Adrenal gland (tissue), 12 donors: Measurements from ENCODE around the gene KLK6. TPM values are rescaled to one million over a fixed set of nuclear protein-coding genes. Genes with fewer than 3 reads are reported as not detected.

Experiments used
- DNase-seq, 7 donors: peaks; one replicate each; pipeline ENCODE4 v3.0.0-alpha.2; 2019 to 2020
- H3K27ac ChIP-seq, 5 donors: fragments of 200-600 bp; sonication (generic) in 4 of 5; 1 replicate in 3 of 5; 2 replicates in 2 of 5; pipeline versions ENCODE4 v1.5.1 to v1.8.0; 2016 to 2020; ENCODE audit warnings: mild to moderate bottlenecking in 1 of 5
- H3K27me3 ChIP-seq: fragments of 200-600 bp; 2 replicates; pipeline ENCODE4 v1.8.0; 2021
- H3K36me3 ChIP-seq, 2 donors: fragments of 200-600 bp; replicated peaks in 1 of 2; 1 replicate in 1 of 2; 2 replicates in 1 of 2; pipeline versions ENCODE4 v1.5.1 to v1.8.0; 2018 to 2022
- H3K4me1 ChIP-seq, 2 donors: fragments of 200-600 bp; replicated peaks in 1 of 2; 1 replicate in 1 of 2; 2 replicates in 1 of 2; pipeline versions ENCODE4 v1.5.1 to v1.8.0; 2018 to 2021
- H3K4me3 ChIP-seq, 4 donors: fragments of 200-600 bp; sonication (generic) in 3 of 4; one replicate each; pipeline ENCODE4 v1.5.1; 2016 to 2018
- H3K9me3 ChIP-seq, 3 donors: fragments of 200-600 bp; sonication (generic) in 1 of 3; replicated peaks in 1 of 3; 1 replicate in 2 of 3; 2 replicates in 1 of 3; pipeline versions ENCODE4 v1.5.1 to v1.8.0; 2016 to 2021
- POLR2A ChIP-seq, 2 donors: fragments of 450-650 bp; IDR thresholded peaks; one replicate each; pipeline ENCODE4 v1.6.1; 2017; ENCODE audit warnings: antibody characterized with exemption in 2 of 2, mild to moderate bottlenecking in 2 of 2, moderate library complexity in 1 of 2
- WGBS, 4 donors: extraction: QIAGEN DNeasy Blood & Tissue Kit in 2 of 4; methylation state at CpG; one replicate each; pipeline versions ENCODE4 v1.1.5 to v1.1.7; 2013 to 2017; 5-methylcytosine and 5-hydroxymethylcytosine counted together
- intact Hi-C, 2 donors: fragments of 100-400 bp; cut with DNase I; formaldehyde crosslinking; loops; one replicate each; pipeline versions ENCODE4 v1.14.1 to v1.15.0; 2022 to 2023
- polyA plus RNA-seq, 3 donors: library from polyadenylated mRNA; stranded (reverse); fragments of 200-250 nt in 2 of 3; fragments of 350-450 nt in 1 of 3; fragmentation: Illumina TruSeq in 1 of 3; extraction: RNeasy Lipid Tissue Mini Kit (QIAGEN cat#74804) in 1 of 3; gene quantifications; one replicate each; pipeline ENCODE4 v1.2.3, GENCODE V29; 2013 to 2014
- total RNA-seq, 9 donors: library from RNA; depleted of rRNA in 4 of 9; stranded (reverse); fragments of >200 nt in 4 of 9; fragments of 120-200 nt in 1 of 9; fragmentation: NEBNext Ultra II Directional in 1 of 9; extraction: Animal tissue kit (Norgen Biotek cat#: 25700) in 1 of 9; gene quantifications; one replicate each; pipeline versions ENCODE4 v1.1.0 to v1.2.4, GENCODE V29; 2013 to 2023
- TF ChIP-seq, protein P1 (sequence below), 6 experiments: fragments of 450-650 bp in 4 of 6; fragments of 200-600 bp in 2 of 6; sonication (generic) in 1 of 6; IDR thresholded peaks; 1 replicate in 5 of 6; 2 replicates in 1 of 6; pipeline versions ENCODE4 v1.5.1 to v1.8.0; 2016 to 2021; ENCODE audit warnings: antibody characterized with exemption in 6 of 6, mild to moderate bottlenecking in 2 of 6, moderate library complexity in 1 of 6
- donor health status: healthy with polysubstance abuse.
- donor health status: Bipolar disorder and iron deficiency.
- donor health status: DM: yes; HTN: yes; CAD: no.
- donor health status: DM: no; HTN: no; CAD: no.
- donor health status: DM: no; HTN: no; CAD: no.
- donor health status: DM: yes; HTN: yes; CAD: no.

Gene KLK6
- total and polyA plus RNA-seq, 12 donors = not detected

DNA sequence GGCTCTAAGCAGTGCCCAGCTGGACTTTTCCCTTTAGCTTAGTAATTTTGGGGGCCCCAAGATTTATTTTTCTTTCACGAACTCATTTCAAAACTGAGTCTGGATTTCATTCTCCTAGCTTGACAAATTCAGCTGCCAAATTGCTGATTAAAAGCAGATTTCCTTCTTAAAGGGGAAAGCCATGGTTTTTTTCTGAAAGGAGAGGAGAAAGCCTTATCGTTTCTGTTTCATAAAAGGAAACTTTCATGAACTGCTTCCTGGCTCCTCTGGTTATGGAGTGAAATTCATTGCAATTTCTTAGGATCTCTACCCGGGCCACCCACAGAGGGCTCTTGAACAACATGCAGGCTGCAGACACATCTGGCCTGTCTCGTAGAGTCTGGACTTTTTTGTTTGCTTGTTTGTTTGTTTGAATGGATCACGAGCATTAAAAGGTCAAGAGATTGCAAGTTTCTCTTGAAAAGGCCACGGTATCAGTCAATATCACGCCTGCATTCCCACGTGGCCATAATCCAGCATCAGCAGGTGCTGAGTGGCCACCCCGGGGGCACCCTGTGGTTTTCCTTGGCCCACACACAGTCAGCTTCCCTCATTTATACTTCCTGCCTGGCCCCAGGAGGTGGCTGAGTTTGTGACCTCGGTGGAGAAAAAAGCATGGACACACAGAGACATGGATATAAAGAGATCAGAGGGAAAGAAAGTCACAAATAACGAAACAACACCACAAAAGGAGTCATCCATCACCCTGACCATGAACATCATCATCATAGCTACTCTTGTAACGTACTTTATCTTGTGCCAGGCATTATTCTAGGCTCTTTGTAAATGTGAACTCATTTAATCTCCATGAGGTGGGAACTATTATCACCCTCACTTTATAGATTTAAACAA lies 47.7 kb downstream of the KLK6 start:
- intact Hi-C loops = loop anchor here (5.0 to 10.0 kb wide), 4 partner anchors 114 to 207 kb away; partner anchors contain the start of gene SHANK1 (in 1 of the 2)
- H3K36me3 ChIP-seq = no peaks in the 10 kb centered on the region
- H3K4me1 ChIP-seq = peaks cover 0 to 10% of the 10 kb centered on the region in 2 donors
- no peak for DNase-seq
- no peaks in the 10 kb centered on the region for H3K27me3 ChIP-seq
- H3K9me3 ChIP-seq = no peaks in the 10 kb centered on the region
- H3K27ac ChIP-seq = no peak overlapping the region
- H3K4me3 ChIP-seq = no peak overlapping the region
- WGBS, 4 donors = 7 to 15% (median 8%) methylated on average over 11 to 12 of the region's 12 CpGs
- TF ChIP-seq, protein P1, sequence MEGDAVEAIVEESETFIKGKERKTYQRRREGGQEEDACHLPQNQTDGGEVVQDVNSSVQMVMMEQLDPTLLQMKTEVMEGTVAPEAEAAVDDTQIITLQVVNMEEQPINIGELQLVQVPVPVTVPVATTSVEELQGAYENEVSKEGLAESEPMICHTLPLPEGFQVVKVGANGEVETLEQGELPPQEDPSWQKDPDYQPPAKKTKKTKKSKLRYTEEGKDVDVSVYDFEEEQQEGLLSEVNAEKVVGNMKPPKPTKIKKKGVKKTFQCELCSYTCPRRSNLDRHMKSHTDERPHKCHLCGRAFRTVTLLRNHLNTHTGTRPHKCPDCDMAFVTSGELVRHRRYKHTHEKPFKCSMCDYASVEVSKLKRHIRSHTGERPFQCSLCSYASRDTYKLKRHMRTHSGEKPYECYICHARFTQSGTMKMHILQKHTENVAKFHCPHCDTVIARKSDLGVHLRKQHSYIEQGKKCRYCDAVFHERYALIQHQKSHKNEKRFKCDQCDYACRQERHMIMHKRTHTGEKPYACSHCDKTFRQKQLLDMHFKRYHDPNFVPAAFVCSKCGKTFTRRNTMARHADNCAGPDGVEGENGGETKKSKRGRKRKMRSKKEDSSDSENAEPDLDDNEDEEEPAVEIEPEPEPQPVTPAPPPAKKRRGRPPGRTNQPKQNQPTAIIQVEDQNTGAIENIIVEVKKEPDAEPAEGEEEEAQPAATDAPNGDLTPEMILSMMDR (IDR thresholded peaks at IDR 0.05) = no peak
- no peak for TF ChIP-seq POLR2A (IDR thresholded peaks at IDR 0.05)

- Histone ChIP-seq H3K4me1 (no peaks in the 10 kb centered on the region), H3K36me3 (no peaks in the 10 kb centered on the region), H3K27me3 (peaks cover 16% of the 10 kb centered on the region), H3K9me3 (no peaks in the 10 kb centered on the region), H3K4me3 (no peak overlapping the region), H3K27ac (no peak overlapping the region)
- intact Hi-C loops = loop anchor here in 1 of 2 donors (10.0 kb wide), 1 partner anchor 121 kb away; the partner anchor contains the start of gene ACP4
- TF ChIP-seq POLR2A (IDR thresholded peaks at IDR 0.05) = no peak
- TF ChIP-seq, protein P1 (IDR thresholded peaks at IDR 0.05) = no peak
- no peak for DNase-seq
- 38 to 83% (median 66%) methylated on average over 1 to 2 of the region's 2 CpGs for WGBS, 4 donors
Observed at GRCh38 chr19:50916069-50916468, 53.3 kb downstream of the KLK6 start.

DNA sequence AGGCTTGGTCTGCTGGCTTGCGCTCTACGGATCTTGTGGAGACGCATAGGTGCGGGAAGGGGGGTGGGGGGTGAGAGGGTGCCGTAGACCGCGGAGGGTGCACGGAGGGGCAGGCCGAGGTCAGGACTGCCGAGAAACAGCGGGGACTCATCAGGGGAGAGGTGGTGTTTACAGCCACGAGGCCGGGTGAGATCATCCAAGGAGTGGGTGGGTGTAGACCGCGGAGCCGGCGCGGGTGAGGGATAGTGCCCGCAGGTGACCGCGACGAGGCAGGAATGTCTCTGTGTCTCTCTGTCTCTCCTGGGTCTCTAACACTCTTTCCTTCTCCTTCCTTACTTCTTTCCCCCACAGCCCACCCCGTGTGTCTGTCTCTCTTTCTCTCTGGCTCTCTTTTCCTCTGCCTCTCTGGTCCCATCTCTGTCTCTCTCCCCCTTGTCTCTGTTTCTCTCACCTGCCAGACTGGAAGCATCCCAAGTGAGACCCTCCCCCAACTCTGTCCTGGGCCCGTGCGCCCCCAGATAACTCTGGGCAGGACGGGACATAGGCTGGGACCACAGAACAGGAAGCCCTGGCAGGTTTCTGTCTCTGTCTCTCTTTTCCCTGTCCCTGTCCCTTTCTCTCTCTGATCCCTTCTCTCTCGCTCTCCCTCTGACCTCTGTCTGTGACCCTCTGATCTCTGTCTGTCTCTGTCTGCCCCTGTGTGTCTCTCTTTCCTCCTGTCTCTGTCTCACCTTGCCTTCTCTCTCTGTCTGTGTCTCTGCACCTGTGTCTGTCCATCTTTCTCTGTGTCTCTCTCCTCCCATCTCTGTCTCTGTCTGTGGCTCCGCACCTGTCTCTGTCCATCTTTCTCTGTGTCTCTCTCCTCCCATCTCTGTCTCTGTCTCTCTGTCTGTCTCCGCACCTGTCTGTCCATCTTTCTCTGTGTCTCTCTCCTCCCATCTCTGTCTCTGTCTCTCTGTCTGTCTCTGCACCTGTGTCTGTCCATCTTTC lies 56.4 kb downstream of the KLK6 start:
- intact Hi-C loops = loop anchor here in 1 of 2 donors (10.0 kb wide), 1 partner anchor 118 kb away; the partner anchor contains the start of gene ACP4
- Histone ChIP-seq H3K36me3 (no peaks in the 10 kb centered on the region), H3K27ac (no peak overlapping the region), H3K27me3 (peaks cover 31% of the 10 kb centered on the region), H3K4me3 (no peak overlapping the region), H3K4me1 (no peaks in the 10 kb centered on the region), H3K9me3 (no peaks in the 10 kb centered on the region)
- DNase-seq = peak in 1 of 7 donors; percentile 21
- TF ChIP-seq, protein P1 (IDR thresholded peaks at IDR 0.05) = no peak
- TF ChIP-seq POLR2A (IDR thresholded peaks at IDR 0.05) = no peak
- 9 to 13% (median 12%) methylated on average over 20 to 29 of the region's 29 CpGs for WGBS, 4 donors
